Type B pancreatic cell (in vitro differentiated cells): ENCODE data around the gene LIPC. TPM values are rescaled to one million over a fixed set of nuclear protein-coding genes. Genes with fewer than 3 reads are reported as not detected.

ENCODE experiments used
- DNase-seq: peaks from one replicate; pipeline ENCODE4 v3.0.0; 2021; ENCODE audit warnings: mixed read lengths; ENCODE audit not compliant: unreplicated experiment; ENCODE audit errors: extremely low spot score
- H3K27ac Mint-ChIP-seq: 2 replicates; pipeline ENCODE4 v1.8.0; 2021; ENCODE audit warnings: mild to moderate bottlenecking, mixed read lengths
- H3K27me3 Mint-ChIP-seq: 2 replicates; pipeline ENCODE4 v1.8.0; 2021; ENCODE audit warnings: mixed read lengths
- H3K36me3 Mint-ChIP-seq: 2 replicates; pipeline ENCODE4 v1.8.0; 2021; ENCODE audit warnings: mixed read lengths
- H3K4me1 Mint-ChIP-seq: one replicate; pipeline ENCODE4 v1.8.0; 2021; ENCODE audit warnings: mixed read lengths; ENCODE audit not compliant: unreplicated experiment
- H3K4me3 Mint-ChIP-seq: 2 replicates; pipeline ENCODE4 v1.8.0; 2021; ENCODE audit warnings: mild to moderate bottlenecking, mixed read lengths
- H3K9me3 Mint-ChIP-seq: 2 replicates; pipeline ENCODE4 v1.8.0; 2021; ENCODE audit warnings: mixed read lengths
- CTCF ChIP-seq: fragments of 200-600 bp; sonication (generic); conservative IDR thresholded peaks from 2 replicates; pipeline ENCODE4 v1.5.0; 2021; ENCODE audit warnings: antibody characterized with exemption, mild to moderate bottlenecking
- total RNA-seq: library from RNA; stranded (reverse); gene quantifications from 2 replicates; pipeline ENCODE4 v1.2.1, GENCODE V29; 2021; ENCODE audit warnings: low replicate concordance

LIPC gene
- total RNA-seq, 1 donor from 2014 or later = 10.9 TPM

- H3K4me3 Mint-ChIP-seq = no peak overlapping the region
- H3K27ac Mint-ChIP-seq = peak overlapping the region; percentile 96
- peaks cover 6% of the 10 kb centered on the region for H3K36me3 Mint-ChIP-seq
- peaks cover 49% of the 10 kb centered on the region for H3K4me1 Mint-ChIP-seq
- no peaks in the 10 kb centered on the region for H3K9me3 Mint-ChIP-seq
- no peak for DNase-seq
- TF ChIP-seq CTCF = no peak
- no peaks in the 10 kb centered on the region for H3K27me3 Mint-ChIP-seq
Measured at GRCh38 chr15:58443308-58443707, 11.5 kb downstream of the LIPC start.

GRCh38 chr15:58444056-58444455 lies 12.3 kb downstream of the LIPC start:
- Mint-ChIP-seq H3K27me3 (no peaks in the 10 kb centered on the region), H3K36me3 (peaks cover 6% of the 10 kb centered on the region), H3K4me3 (peak overlapping the region; percentile 45), H3K9me3 (no peaks in the 10 kb centered on the region), H3K27ac (peak overlapping the region; percentile 96), H3K4me1 (peaks cover 45% of the 10 kb centered on the region)
- no peak for TF ChIP-seq CTCF
- DNase-seq = no peak

GRCh38 chr15:58444658-58445332 lies 13.0 kb downstream of the LIPC start:
- H3K36me3 Mint-ChIP-seq = peaks cover 6% of the 10 kb centered on the region
- H3K27me3 Mint-ChIP-seq = no peaks in the 10 kb centered on the region
- no peak for DNase-seq
- H3K9me3 Mint-ChIP-seq = no peaks in the 10 kb centered on the region
- peaks cover 40% of the 10 kb centered on the region for H3K4me1 Mint-ChIP-seq
- peak overlapping the region; percentile 96 for H3K27ac Mint-ChIP-seq
- no peak for TF ChIP-seq CTCF
- H3K4me3 Mint-ChIP-seq = no peak overlapping the region

GRCh38 chr15:58445865-58446264 lies 14.1 kb downstream of the LIPC start:
- peaks cover 30% of the 10 kb centered on the region for H3K4me1 Mint-ChIP-seq
- no peak overlapping the region for H3K4me3 Mint-ChIP-seq
- TF ChIP-seq CTCF = no peak
- no peak for DNase-seq
- H3K9me3 Mint-ChIP-seq = no peaks in the 10 kb centered on the region
- H3K36me3 Mint-ChIP-seq = peaks cover 6% of the 10 kb centered on the region
- peak overlapping the region; percentile 11 for H3K27ac Mint-ChIP-seq
- no peaks in the 10 kb centered on the region for H3K27me3 Mint-ChIP-seq

DNA sequence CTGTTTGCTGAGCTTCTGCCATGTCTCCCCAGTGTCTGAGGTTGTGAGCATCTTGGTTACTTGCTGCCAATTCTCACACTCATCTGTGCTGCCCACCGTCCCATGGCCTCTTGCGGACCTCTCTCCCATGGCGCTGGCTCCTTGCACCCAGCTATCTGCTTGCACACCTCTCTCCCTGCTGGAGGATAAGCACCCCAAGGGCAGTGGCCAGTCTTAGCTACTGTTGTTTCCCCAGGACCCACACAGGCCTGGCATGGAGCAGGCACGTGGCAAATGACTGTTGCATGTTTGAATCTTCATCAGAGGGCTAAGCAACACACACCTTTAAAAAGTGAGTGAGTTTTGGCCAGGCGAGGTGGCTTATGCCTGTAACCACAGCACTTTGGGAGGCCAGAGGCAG lies 14.7 kb downstream of the LIPC start:
- Mint-ChIP-seq H3K9me3 (no peaks in the 10 kb centered on the region), H3K27me3 (no peaks in the 10 kb centered on the region), H3K27ac (no peak overlapping the region), H3K36me3 (peaks cover 6% of the 10 kb centered on the region), H3K4me3 (no peak overlapping the region), H3K4me1 (peaks cover 25% of the 10 kb centered on the region)
- TF ChIP-seq CTCF = no peak
- no peak for DNase-seq
